Thoracic aorta (tissue), 2 donors: ENCODE results near the gene PPIF. TPM values are rescaled to one million over a fixed set of nuclear protein-coding genes. Genes with fewer than 3 reads are reported as not detected.

Source experiments
- ATAC-seq: fragments of 150-250 bp; one replicate; pipeline ENCODE4 v1.8.0; 2017; ENCODE audit warnings: low read depth; ENCODE audit not compliant: insufficient number of reproducible peaks, low FRiP score
- DNase-seq: peaks from one replicate; pipeline ENCODE4 v3.0.0-alpha.2; 2020; ENCODE audit warnings: low spot score
- H3K27ac ChIP-seq, 2 donors: fragments of 200-600 bp; sonication (generic); 1 replicate in 1 of 2; 2 replicates in 1 of 2; pipeline ENCODE4 v1.5.1; 2016; ENCODE audit warnings: mild to moderate bottlenecking in 2 of 2, moderate library complexity in 2 of 2
- H3K27me3 ChIP-seq: fragments of 200-600 bp; sonication (generic); replicated peaks from 2 replicates; pipeline ENCODE4 v1.6.0; 2016; ENCODE audit warnings: mild to moderate bottlenecking; ENCODE audit not compliant: insufficient read depth
- H3K36me3 ChIP-seq: fragments of 200-600 bp; sonication (generic); one replicate; pipeline ENCODE4 v1.5.1; 2016
- H3K4me1 ChIP-seq, 2 donors: fragments of 200-600 bp; sonication (generic); 1 replicate in 1 of 2; 2 replicates in 1 of 2; pipeline versions ENCODE4 v1.5.1 to v1.6.0; 2016; ENCODE audit warnings: low read depth in 2 of 2, mild to moderate bottlenecking in 1 of 2; ENCODE audit not compliant: control insufficient read depth in 1 of 2
- H3K4me3 ChIP-seq: fragments of 200-600 bp; sonication (generic); 2 replicates; pipeline ENCODE4 v1.5.1; 2016; ENCODE audit warnings: mild to moderate bottlenecking
- H3K9me3 ChIP-seq: fragments of 200-600 bp; sonication (generic); 2 replicates; pipeline ENCODE4 v1.5.1; 2016
- total RNA-seq, 2 donors: library from RNA; depleted of rRNA; stranded (reverse); fragments of >200 nt; gene quantifications; one replicate each; pipeline versions ENCODE4 v1.1.0 to v1.2.3, GENCODE V29; 2016
- TF ChIP-seq, protein P1 (sequence below): fragments of 200-600 bp; sonication (generic); IDR thresholded peaks from one replicate; pipeline ENCODE4 v1.5.1; 2019; ENCODE audit warnings: antibody characterized with exemption

Gene PPIF
- total RNA-seq, 2 donors from 2014 or later = 5.7 to 44.2 TPM

DNA sequence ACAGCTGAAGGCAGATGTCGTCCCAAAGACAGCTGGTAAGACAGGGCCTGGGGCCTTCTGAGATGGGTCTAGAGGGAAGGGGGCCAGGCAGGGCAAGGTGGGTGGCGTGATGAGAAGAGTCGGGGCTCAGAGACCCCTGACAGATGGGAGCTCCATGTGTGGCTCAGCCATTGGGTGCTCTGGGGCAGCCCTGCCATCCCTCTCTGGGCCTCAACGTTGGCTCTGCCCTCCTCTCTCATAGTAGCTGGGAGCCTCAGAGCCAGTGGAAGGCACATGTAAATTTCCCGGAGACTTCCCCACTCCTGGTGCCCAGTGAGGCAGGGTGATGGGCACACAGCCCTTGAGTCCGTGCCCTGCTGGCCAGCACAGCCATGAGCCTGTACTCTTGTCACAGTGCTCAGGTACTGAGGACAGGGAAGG, 1.8 kb downstream of the PPIF start:
- Histone ChIP-seq H3K9me3 (no peaks in the 10 kb centered on the region), H3K27ac (no peak overlapping the region), H3K36me3 (peaks cover 21% of the 10 kb centered on the region), H3K4me1 (peaks cover 5 to 22% of the 10 kb centered on the region in 2 donors), H3K27me3 (no peaks in the 10 kb centered on the region), H3K4me3 (no peak overlapping the region)
- DNase-seq = no peak
- no peak for ATAC-seq
- TF ChIP-seq, protein P1, sequence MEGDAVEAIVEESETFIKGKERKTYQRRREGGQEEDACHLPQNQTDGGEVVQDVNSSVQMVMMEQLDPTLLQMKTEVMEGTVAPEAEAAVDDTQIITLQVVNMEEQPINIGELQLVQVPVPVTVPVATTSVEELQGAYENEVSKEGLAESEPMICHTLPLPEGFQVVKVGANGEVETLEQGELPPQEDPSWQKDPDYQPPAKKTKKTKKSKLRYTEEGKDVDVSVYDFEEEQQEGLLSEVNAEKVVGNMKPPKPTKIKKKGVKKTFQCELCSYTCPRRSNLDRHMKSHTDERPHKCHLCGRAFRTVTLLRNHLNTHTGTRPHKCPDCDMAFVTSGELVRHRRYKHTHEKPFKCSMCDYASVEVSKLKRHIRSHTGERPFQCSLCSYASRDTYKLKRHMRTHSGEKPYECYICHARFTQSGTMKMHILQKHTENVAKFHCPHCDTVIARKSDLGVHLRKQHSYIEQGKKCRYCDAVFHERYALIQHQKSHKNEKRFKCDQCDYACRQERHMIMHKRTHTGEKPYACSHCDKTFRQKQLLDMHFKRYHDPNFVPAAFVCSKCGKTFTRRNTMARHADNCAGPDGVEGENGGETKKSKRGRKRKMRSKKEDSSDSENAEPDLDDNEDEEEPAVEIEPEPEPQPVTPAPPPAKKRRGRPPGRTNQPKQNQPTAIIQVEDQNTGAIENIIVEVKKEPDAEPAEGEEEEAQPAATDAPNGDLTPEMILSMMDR = no peak

DNA sequence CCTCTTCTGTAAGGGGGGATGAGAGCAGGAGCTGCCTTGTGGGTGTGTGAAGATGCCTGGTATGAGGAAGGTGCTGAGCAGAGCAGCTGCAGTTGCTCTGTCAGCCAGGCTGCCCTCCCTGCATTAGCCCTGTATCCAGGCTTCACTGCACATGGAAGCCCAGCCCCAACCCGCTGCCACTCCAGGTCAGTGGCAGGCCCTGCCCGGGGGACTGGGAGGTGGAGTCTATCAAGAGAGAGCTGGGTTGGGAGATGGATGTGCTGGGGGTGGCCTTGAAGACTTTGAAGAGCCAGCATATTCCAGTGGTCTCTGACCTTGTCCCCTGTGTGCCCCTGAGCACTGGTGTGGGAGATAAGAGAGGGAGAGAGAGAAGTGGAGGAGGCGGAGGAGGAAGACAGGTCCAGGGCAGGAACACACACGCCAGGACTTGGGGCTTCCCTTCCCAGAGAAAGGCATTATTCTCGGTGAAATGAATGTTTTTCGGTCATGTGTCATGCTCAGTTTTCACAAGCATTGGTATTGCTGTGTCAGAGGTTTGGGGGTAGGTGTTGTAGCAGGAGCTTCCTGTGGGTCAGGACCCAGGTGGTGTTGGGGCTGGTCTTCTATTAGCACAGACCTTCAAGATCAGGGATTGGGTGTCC, 2.6 kb downstream of the PPIF start:
- H3K4me1 ChIP-seq = peaks cover 5 to 22% of the 10 kb centered on the region in 2 donors
- DNase-seq (no peak), ATAC-seq (no peak)
- H3K36me3 ChIP-seq = peaks cover 21% of the 10 kb centered on the region
- H3K27ac ChIP-seq = no peak overlapping the region
- TF ChIP-seq, protein P1 = no peak
- no peaks in the 10 kb centered on the region for H3K9me3 ChIP-seq
- no peak overlapping the region for H3K4me3 ChIP-seq
- no peaks in the 10 kb centered on the region for H3K27me3 ChIP-seq

DNA sequence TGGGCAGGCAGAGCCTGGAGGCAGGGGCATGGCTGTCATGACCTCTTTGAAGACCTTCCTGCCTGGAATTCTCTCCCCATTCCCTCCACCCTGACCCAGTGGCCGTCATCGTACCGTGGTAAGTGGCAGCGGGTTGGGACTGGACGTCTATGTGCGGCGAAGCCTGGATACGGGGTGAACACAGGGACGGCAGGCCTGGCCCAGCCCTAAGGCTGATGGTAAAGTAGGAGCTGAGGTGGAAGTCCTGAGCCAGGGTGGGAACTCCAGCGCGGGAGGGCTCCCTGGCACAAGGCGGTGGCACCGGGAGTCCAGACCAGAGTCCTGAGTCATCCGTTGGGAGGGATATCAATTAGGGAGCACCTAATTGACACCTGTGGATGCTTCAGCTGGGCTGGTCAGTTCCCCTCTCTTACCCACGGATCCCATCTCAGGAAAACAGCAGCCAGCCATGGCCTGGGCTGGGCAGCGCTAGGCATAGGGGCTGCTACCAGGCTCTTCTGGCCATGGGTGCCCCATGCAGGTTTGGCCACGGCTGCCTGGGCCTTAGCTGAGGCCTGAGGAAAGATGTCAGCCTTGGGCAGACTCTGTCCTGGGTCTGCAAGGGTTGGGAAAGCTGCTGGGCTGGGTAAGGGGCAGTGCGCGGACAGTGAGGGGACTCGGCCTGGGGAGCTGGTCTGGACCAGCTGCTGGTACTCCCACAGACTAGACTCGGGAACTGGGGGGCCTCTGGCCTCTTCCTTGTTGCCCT, 3.3 kb downstream of the PPIF start:
- ATAC-seq (no peak), DNase-seq (no peak)
- peaks cover 21% of the 10 kb centered on the region for H3K36me3 ChIP-seq
- no peak overlapping the region for H3K27ac ChIP-seq
- no peaks in the 10 kb centered on the region for H3K9me3 ChIP-seq
- H3K4me3 ChIP-seq = no peak overlapping the region
- TF ChIP-seq, protein P1 = no peak
- peaks cover 5 to 22% of the 10 kb centered on the region in 2 donors for H3K4me1 ChIP-seq
- no peaks in the 10 kb centered on the region for H3K27me3 ChIP-seq

DNA sequence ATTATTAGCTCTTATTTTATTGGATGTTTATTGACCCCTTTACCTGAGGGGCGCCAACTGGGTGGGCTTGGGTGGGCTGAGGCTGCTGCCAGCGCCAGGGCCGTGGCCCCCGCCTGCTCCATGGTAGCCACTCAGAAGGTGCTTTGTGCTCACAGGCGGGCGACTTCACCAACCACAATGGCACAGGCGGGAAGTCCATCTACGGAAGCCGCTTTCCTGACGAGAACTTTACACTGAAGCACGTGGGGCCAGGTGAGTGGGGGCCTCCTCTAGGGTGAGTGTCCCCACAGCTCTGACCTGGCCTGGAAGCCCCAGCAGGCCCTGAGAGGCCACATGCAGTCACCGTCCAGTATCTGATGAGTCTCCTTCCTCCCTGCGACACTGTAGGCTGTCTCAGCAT, 4.1 kb downstream of the PPIF start:
- Histone ChIP-seq H3K9me3 (no peaks in the 10 kb centered on the region), H3K36me3 (peaks cover 21% of the 10 kb centered on the region), H3K27me3 (no peaks in the 10 kb centered on the region), H3K4me3 (no peak overlapping the region), H3K4me1 (peaks cover 5 to 22% of the 10 kb centered on the region in 2 donors), H3K27ac (no peak overlapping the region)
- no peak for ATAC-seq
- no peak for DNase-seq
- TF ChIP-seq, protein P1 = no peak

DNA sequence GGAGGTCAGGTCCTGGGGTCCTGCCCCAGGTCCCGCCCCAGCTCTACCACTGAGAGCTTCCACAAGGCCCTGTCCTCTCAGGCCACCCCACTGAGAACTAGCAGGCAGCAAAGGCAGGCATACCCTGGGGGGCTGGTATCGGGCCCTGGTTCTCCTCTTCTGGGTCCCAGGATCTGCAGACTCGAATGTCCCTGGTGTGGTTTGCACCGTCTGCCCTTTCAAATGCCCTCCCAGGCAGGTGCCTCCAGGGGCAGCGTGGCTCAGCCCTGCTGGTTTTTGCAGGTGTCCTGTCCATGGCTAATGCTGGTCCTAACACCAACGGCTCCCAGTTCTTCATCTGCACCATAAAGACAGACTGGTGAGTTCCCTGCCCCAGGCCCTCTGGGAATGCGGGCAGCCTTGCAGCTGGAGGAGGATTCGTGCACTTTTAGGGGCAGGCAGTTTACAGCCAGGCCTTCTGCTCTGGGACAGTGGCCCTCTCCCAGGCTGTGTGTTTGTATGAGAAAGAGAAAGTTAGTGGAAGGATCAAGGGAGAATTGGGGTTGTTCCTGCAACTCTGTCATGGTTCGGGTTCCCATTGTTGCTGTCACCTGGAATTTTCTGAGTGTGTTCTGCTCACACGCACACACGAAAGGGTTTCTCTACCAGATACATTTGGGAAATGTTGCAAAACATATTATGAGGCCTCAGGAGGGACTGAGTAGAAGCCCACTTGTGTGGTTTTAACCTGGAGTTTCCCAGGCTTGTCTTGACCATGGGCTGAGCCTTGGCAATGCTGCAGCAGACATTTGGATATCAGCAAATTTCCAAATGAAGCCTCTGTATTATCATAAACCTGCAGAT, 5.0 kb downstream of the PPIF start:
- Histone ChIP-seq H3K4me1 (peaks cover 2 to 17% of the 10 kb centered on the region in 2 donors), H3K27me3 (no peaks in the 10 kb centered on the region), H3K4me3 (no peak overlapping the region), H3K36me3 (peaks cover 21% of the 10 kb centered on the region), H3K27ac (no peak overlapping the region), H3K9me3 (no peaks in the 10 kb centered on the region)
- TF ChIP-seq, protein P1 = no peak
- no peak for ATAC-seq
- DNase-seq = no peak
